B cell (primary cell): ENCODE measurements around the gene ARID4B. TPM values are rescaled to one million over a fixed set of nuclear protein-coding genes. Genes with fewer than 3 reads are reported as not detected.
A peak's percentile ranks its signal among the peaks of the same experiment; 100 is the strongest.

Experiments
- ATAC-seq: fragments of 200-7000 bp; cut with Tn5 transposase; one replicate; pipeline ENCODE4 v1.10.0; 2021; ENCODE audit warnings: low read depth, mild to moderate bottlenecking, moderate number of reproducible peaks, moderate library complexity
- CTCF ChIA-PET: fragments of 350-600 bp; sonication (Branson Sonifier 250); formaldehyde crosslinking; loops from one replicate; lab custom pipeline; 2021; ENCODE audit warnings: antibody characterized with exemption, inconsistent platforms; lab: Charles Lee
- POLR2A ChIA-PET: fragments of 350-600 bp; sonication (Branson Sonifier 250); formaldehyde crosslinking; loops from one replicate; lab custom pipeline; 2021; ENCODE audit warnings: antibody characterized with exemption; lab: Charles Lee
- DNase-seq: peaks from one replicate; pipeline ENCODE4 v3.0.0; 2013
- H2AFZ ChIP-seq: 2 replicates; pipeline ENCODE4 v1.6.1; 2012; ENCODE audit warnings: mild to moderate bottlenecking, low read depth, low read length; ENCODE audit not compliant: insufficient read depth, poor library complexity, severe bottlenecking
- H3K27ac ChIP-seq, 2 donors: 1 replicate in 1 of 2; 2 replicates in 1 of 2; pipeline ENCODE4 v1.5.1; 2012 to 2013; ENCODE audit warnings: low read length in 2 of 2, mild to moderate bottlenecking in 2 of 2, moderate library complexity in 1 of 2
- H3K27me3 ChIP-seq, 4 experiments: fragments of 200-600 bp in 1 of 4; sonication (generic) in 1 of 4; replicated peaks in 1 of 4; 1 replicate in 2 of 4; 2 replicates in 2 of 4; pipeline versions ENCODE4 v1.6.1 to v1.7.0; 2013 to 2016; ENCODE audit warnings: low read length in 3 of 4, mild to moderate bottlenecking in 2 of 4, mixed read lengths in 1 of 4, moderate library complexity in 1 of 4; ENCODE audit not compliant: insufficient read depth in 4 of 4, control insufficient read depth in 3 of 4; ENCODE audit errors: control extremely low read depth in 1 of 4
- H3K36me3 ChIP-seq, 2 experiments: replicated peaks in 1 of 2; 1 replicate in 1 of 2; 2 replicates in 1 of 2; pipeline versions ENCODE4 v1.6.1 to v1.7.1; 2013; ENCODE audit warnings: low read length in 1 of 2; ENCODE audit not compliant: insufficient read depth in 2 of 2, control insufficient read depth in 1 of 2; ENCODE audit errors: control extremely low read depth in 1 of 2, extremely low read depth in 1 of 2
- H3K4me1 ChIP-seq, 2 donors: fragments of 200-600 bp in 1 of 2; sonication (generic) in 1 of 2; 1 replicate in 1 of 2; 2 replicates in 1 of 2; pipeline versions ENCODE4 v1.5.1 to v1.6.1; 2013 to 2017; ENCODE audit warnings: low read length in 2 of 2; ENCODE audit not compliant: control insufficient read depth in 2 of 2, insufficient read depth in 2 of 2
- H3K4me2 ChIP-seq: replicated peaks from 2 replicates; pipeline ENCODE3; 2012; ENCODE audit warnings: mild to moderate bottlenecking, low read depth, low read length; ENCODE audit not compliant: poor library complexity, severe bottlenecking
- H3K4me3 ChIP-seq, 5 experiments: fragments of 200-600 bp in 1 of 5; sonication (generic) in 1 of 5; 1 replicate in 3 of 5; 2 replicates in 2 of 5; pipeline versions ENCODE4 v1.5.1 to v1.7.0; 2011 to 2016; ENCODE audit warnings: low read length in 4 of 5, mild to moderate bottlenecking in 4 of 5, low read depth in 2 of 5, control low read depth in 1 of 5, moderate library complexity in 1 of 5; ENCODE audit not compliant: insufficient read depth in 1 of 5; ENCODE audit errors: control extremely low read depth in 1 of 5, extremely low read depth in 1 of 5
- H3K79me2 ChIP-seq: fragments of 200-600 bp; sonication (generic); one replicate; pipeline ENCODE4 v1.6.0; 2016; ENCODE audit warnings: low read length; ENCODE audit not compliant: control insufficient read depth, insufficient read depth
- H3K9ac ChIP-seq: fragments of 200-600 bp; sonication (generic); 2 replicates; pipeline ENCODE4 v1.6.1; 2017; ENCODE audit warnings: mild to moderate bottlenecking, low read length, moderate library complexity
- H3K9me3 ChIP-seq, 3 donors: one replicate each; pipeline versions ENCODE4 v1.6.1 to v1.7.1; 2013; ENCODE audit warnings: low read length in 2 of 3; ENCODE audit not compliant: control insufficient read depth in 2 of 3, insufficient read depth in 1 of 3; ENCODE audit errors: control extremely low read depth in 1 of 3
- H4K20me1 ChIP-seq: 2 replicates; pipeline ENCODE4 v1.6.0; 2012; ENCODE audit warnings: mild to moderate bottlenecking, low read length; ENCODE audit not compliant: insufficient read depth, control insufficient read depth, poor library complexity, severe bottlenecking
- H3K27ac Mint-ChIP-seq: one replicate; pipeline ENCODE4 v1.8.0; 2021; ENCODE audit warnings: mixed read lengths
- H3K27me3 Mint-ChIP-seq: one replicate; pipeline ENCODE4 v1.8.0; 2021; ENCODE audit warnings: mixed read lengths
- H3K4me1 Mint-ChIP-seq: one replicate; pipeline ENCODE4 v1.8.0; 2021; ENCODE audit warnings: mixed read lengths
- H3K4me3 Mint-ChIP-seq: one replicate; pipeline ENCODE4 v1.8.0; 2021; ENCODE audit warnings: mixed read lengths
- H3K9me3 Mint-ChIP-seq: one replicate; pipeline ENCODE4 v1.8.0; 2022; ENCODE audit warnings: mixed read lengths; ENCODE audit not compliant: insufficient read depth
- EZH2 ChIP-seq: IDR thresholded peaks from 2 replicates; pipeline ENCODE4 v1.6.1; 2012; ENCODE audit warnings: borderline replicate concordance, low read depth, mild to moderate bottlenecking, moderate library complexity, low read length; ENCODE audit not compliant: insufficient read depth, poor library complexity, severe bottlenecking
- WGBS: methylation state at CpG from one replicate; pipeline ENCODE4 v1.1.5; 2013; ENCODE audit warnings: missing lambda C conversion rate; ENCODE audit not compliant: insufficient coverage; 5-methylcytosine and 5-hydroxymethylcytosine counted together
- intact Hi-C: fragments of 100-400 bp; cut with micrococcal nuclease; formaldehyde crosslinking; loops from one replicate; pipeline ENCODE4 v1.10.0; 2022
- polyA plus RNA-seq: library from polyadenylated mRNA; depleted of rRNA; stranded (reverse); fragments of >200 nt; gene quantifications from 2 replicates; pipeline ENCODE4 v1.2.3, GENCODE V29; 2012
- total RNA-seq, 2 donors: library from RNA; stranded (reverse); fragments of 120-200 nt in 1 of 2; gene quantifications; 1 replicate in 1 of 2; 2 replicates in 1 of 2; pipeline versions ENCODE4 v1.2.3 to v1.2.4, GENCODE V29; 2013 to 2022
- TF ChIP-seq, protein P1 (sequence below): fragments of 200-600 bp; IDR thresholded peaks from one replicate; pipeline ENCODE4 v1.8.0; 2022; ENCODE audit warnings: antibody characterized with exemption, mild to moderate bottlenecking

The ARID4B gene
- total and polyA plus RNA-seq, 2 donors (not counting 1 experiment from before 2014, with no cell fraction given): 13.2 to 110 TPM

DNA sequence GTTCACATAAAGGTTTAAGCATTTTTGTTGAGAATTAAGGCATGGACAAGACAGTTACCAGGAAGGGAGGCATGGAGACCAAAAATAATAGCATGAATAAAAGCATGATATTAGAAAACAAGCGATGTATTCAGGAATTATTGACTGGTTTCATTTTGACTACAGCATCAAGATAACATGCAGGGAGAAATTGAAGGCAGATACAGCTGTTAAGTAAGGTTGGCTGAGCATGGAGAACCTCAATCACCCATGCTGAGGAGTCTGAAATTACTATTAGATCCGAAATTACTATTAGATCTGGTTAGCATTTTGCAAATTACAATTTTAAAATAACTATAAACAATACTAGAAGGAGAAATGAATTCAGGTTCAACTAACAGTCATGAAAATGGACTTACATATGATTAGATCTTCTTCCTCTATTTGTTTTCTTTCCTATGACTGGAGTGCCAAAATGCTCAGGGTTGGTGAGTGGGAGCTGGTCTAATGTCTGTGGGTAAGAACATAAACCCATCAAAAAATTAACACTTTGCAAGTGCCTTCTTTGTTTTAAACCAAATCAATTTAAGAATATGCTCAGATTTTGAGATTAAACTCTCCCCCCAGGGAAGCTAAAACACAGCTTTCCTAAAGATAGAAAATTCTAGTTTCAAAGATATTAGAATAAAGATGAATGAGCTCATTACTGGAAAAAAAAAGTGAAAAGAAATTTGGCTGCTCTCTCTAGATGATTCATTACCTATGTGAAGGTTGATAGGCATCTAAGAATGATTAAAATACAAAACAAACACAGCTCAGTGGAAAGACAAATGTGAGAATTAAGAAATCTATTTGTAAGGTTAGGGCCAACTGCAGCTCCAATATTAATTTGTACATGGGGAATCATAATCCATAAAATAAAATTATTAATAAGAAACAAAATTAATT, 81.7 kb downstream of the ARID4B start:
- Histone ChIP-seq H4K20me1 (peaks cover 5% of the 10 kb centered on the region), H3K36me3 (peaks cover 4 to 25% of the 10 kb centered on the region in 2 experiments), H3K9me3 (no peaks in the 10 kb centered on the region), H3K4me2 (no peak overlapping the region), H3K27ac (peak overlapping the region in 1 of 2 donors; percentile 2), H3K4me1 (no peaks in the 10 kb centered on the region), H3K79me2 (peaks cover 36% of the 10 kb centered on the region), H2AFZ (no peak overlapping the region), H3K9ac (no peak overlapping the region), H3K4me3 (no peak overlapping the region), H3K27me3 (no peaks in the 10 kb centered on the region)
- POLR2A ChIA-PET: no interaction called here
- TF ChIP-seq, protein P1, sequence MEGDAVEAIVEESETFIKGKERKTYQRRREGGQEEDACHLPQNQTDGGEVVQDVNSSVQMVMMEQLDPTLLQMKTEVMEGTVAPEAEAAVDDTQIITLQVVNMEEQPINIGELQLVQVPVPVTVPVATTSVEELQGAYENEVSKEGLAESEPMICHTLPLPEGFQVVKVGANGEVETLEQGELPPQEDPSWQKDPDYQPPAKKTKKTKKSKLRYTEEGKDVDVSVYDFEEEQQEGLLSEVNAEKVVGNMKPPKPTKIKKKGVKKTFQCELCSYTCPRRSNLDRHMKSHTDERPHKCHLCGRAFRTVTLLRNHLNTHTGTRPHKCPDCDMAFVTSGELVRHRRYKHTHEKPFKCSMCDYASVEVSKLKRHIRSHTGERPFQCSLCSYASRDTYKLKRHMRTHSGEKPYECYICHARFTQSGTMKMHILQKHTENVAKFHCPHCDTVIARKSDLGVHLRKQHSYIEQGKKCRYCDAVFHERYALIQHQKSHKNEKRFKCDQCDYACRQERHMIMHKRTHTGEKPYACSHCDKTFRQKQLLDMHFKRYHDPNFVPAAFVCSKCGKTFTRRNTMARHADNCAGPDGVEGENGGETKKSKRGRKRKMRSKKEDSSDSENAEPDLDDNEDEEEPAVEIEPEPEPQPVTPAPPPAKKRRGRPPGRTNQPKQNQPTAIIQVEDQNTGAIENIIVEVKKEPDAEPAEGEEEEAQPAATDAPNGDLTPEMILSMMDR: no peak
- TF ChIP-seq EZH2: no peak
- intact Hi-C loops: no loop called here
- CTCF ChIA-PET: interaction anchor here (0.5 to 2.6 kb wide), 3 partner anchors 12 to 170 kb away, joined by 3 to 25 read pairs (median 5); no protein-coding TSS in a partner anchor
- DNase-seq (no peak), ATAC-seq (no peak)
- Mint-ChIP-seq H3K27me3 (no peaks in the 10 kb centered on the region), H3K4me1 (peaks cover 8% of the 10 kb centered on the region), H3K9me3 (no peaks in the 10 kb centered on the region), H3K27ac (no peak overlapping the region), H3K4me3 (no peak overlapping the region)
- 83% methylated on average over 1 of the region's 2 CpGs for WGBS
